H9 (cell line): ENCODE data around the gene GFER. TPM values are rescaled to one million over a fixed set of nuclear protein-coding genes. Genes with fewer than 3 reads are reported as not detected.
"Not testable (repeated sequence)": the region's sequence is repeated elsewhere in the genome, so short reads cannot be mapped to it uniquely, and the experiment has no call there.

Experiments used
- DNase-seq: peaks from one replicate; pipeline ENCODE4 v3.0.0-alpha.2; 2017
- H2AFZ ChIP-seq: one replicate; pipeline ENCODE4 v1.6.1; 2013; ENCODE audit warnings: mild to moderate bottlenecking, low read length, control low read depth, moderate library complexity
- H2AK5ac ChIP-seq: 2 replicates; pipeline ENCODE4 v1.6.1; 2013; ENCODE audit warnings: low read length, control low read depth, mixed read lengths; ENCODE audit not compliant: insufficient read length
- H2BK120ac ChIP-seq: one replicate; pipeline ENCODE4 v1.6.1; 2013; ENCODE audit warnings: low read depth, mild to moderate bottlenecking, low read length, control low read depth, inconsistent platforms; ENCODE audit not compliant: poor library complexity, severe bottlenecking
- H2BK12ac ChIP-seq: 2 replicates; pipeline ENCODE4 v1.6.1; 2013; ENCODE audit warnings: low read length, control low read depth, mixed read lengths, low read depth; ENCODE audit not compliant: insufficient read length
- H2BK15ac ChIP-seq: 2 replicates; pipeline ENCODE4 v1.6.1; 2013; ENCODE audit warnings: low read depth, low read length, control low read depth
- H2BK20ac ChIP-seq: one replicate; pipeline ENCODE4 v1.6.1; 2013; ENCODE audit warnings: low read depth, mild to moderate bottlenecking, low read length, control low read depth, inconsistent platforms; ENCODE audit not compliant: poor library complexity, severe bottlenecking
- H2BK5ac ChIP-seq: 2 replicates; pipeline ENCODE4 v1.6.1; 2013; ENCODE audit warnings: low read length, control low read depth, mixed read lengths; ENCODE audit not compliant: insufficient read length
- H3K14ac ChIP-seq: 2 replicates; pipeline ENCODE4 v1.6.1; 2013; ENCODE audit warnings: low read length, control low read depth; ENCODE audit not compliant: insufficient read depth
- H3K18ac ChIP-seq: 2 replicates; pipeline ENCODE4 v1.6.1; 2013; ENCODE audit warnings: low read depth, mild to moderate bottlenecking, mixed read lengths, low read length, control low read depth; ENCODE audit not compliant: insufficient read length
- H3K23ac ChIP-seq: 2 replicates; pipeline ENCODE4 v1.6.1; 2013; ENCODE audit warnings: low read length, control low read depth, mixed read lengths, low read depth; ENCODE audit not compliant: insufficient read length
- H3K23me2 ChIP-seq: 2 replicates; pipeline ENCODE4 v1.6.1; 2013; ENCODE audit warnings: low read depth, mild to moderate bottlenecking, mixed read lengths, low read length, control low read depth; ENCODE audit not compliant: insufficient read length, poor library complexity, severe bottlenecking
- H3K27ac ChIP-seq: 2 replicates; pipeline ENCODE4 v1.5.1; 2013; ENCODE audit warnings: low read length, control low read depth, mixed read lengths, low read depth; ENCODE audit not compliant: insufficient read length
- H3K27me3 ChIP-seq: 2 replicates; pipeline ENCODE4 v1.6.1; 2013; ENCODE audit warnings: low read length, control low read depth, inconsistent platforms; ENCODE audit not compliant: insufficient read depth
- H3K4ac ChIP-seq: 2 replicates; pipeline ENCODE4 v1.6.1; 2013; ENCODE audit warnings: low read depth, mild to moderate bottlenecking, control low read depth, inconsistent platforms, low read length, moderate library complexity
- H3K4me1 ChIP-seq: 2 replicates; pipeline ENCODE4 v1.6.1; 2013; ENCODE audit warnings: low read length, control low read depth, inconsistent platforms; ENCODE audit not compliant: insufficient read depth
- H3K4me2 ChIP-seq: 2 replicates; pipeline ENCODE4 v1.6.1; 2013; ENCODE audit warnings: low read length, control low read depth, mixed read lengths; ENCODE audit not compliant: insufficient read length, insufficient read depth
- H3K56ac ChIP-seq: 2 replicates; pipeline ENCODE4 v1.6.1; 2013; ENCODE audit warnings: low read depth, mild to moderate bottlenecking, mixed read lengths, low read length, control low read depth; ENCODE audit not compliant: insufficient read length
- H3K79me1 ChIP-seq: 2 replicates; pipeline ENCODE4 v1.6.1; 2013; ENCODE audit warnings: low read depth, mild to moderate bottlenecking, moderate library complexity, low read length, control low read depth, inconsistent platforms; ENCODE audit not compliant: insufficient read depth, poor library complexity, severe bottlenecking
- H3K79me2 ChIP-seq: 2 replicates; pipeline ENCODE4 v1.6.1; 2013; ENCODE audit warnings: low read length, control low read depth, inconsistent platforms; ENCODE audit not compliant: insufficient read depth
- H3K9ac ChIP-seq: 2 replicates; pipeline ENCODE4 v1.6.1; 2013; ENCODE audit warnings: low read length, control low read depth, mixed read lengths; ENCODE audit not compliant: insufficient read length; ENCODE audit errors: extremely low read depth
- H3K9me3 ChIP-seq: one replicate; pipeline ENCODE4 v1.6.1; 2013; ENCODE audit warnings: low read depth, low read length, inconsistent platforms; ENCODE audit not compliant: control insufficient read depth
- H3T11ph ChIP-seq: one replicate; pipeline ENCODE4 v1.6.1; 2013; ENCODE audit warnings: mild to moderate bottlenecking, low read length, control low read depth, inconsistent platforms
- H4K20me1 ChIP-seq: one replicate; pipeline ENCODE4 v1.6.1; 2013; ENCODE audit not compliant: control insufficient read depth, insufficient read length, insufficient read depth
- H4K5ac ChIP-seq: 2 replicates; pipeline ENCODE4 v1.6.1; 2013; ENCODE audit warnings: low read depth, mild to moderate bottlenecking, mixed read lengths, low read length, control low read depth; ENCODE audit not compliant: insufficient read length
- H4K8ac ChIP-seq: replicated peaks from 2 replicates; pipeline ENCODE4 v1.6.1; 2013; ENCODE audit warnings: low read length, control low read depth, mixed read lengths, low read depth; ENCODE audit not compliant: insufficient read length
- H4K91ac ChIP-seq: 2 replicates; pipeline ENCODE4 v1.6.1; 2013; ENCODE audit warnings: low read depth, mild to moderate bottlenecking, moderate library complexity, mixed read lengths, low read length, control low read depth; ENCODE audit not compliant: insufficient read length
- H3K27ac Mint-ChIP-seq, 3 experiments: 2 replicates in 2 of 3; 3 replicates in 1 of 3; pipeline ENCODE4 v1.8.0; 2020 to 2021; ENCODE audit warnings: mixed read lengths in 3 of 3, mild to moderate bottlenecking in 1 of 3, moderate library complexity in 1 of 3
- H3K27me3 Mint-ChIP-seq: 2 replicates; pipeline ENCODE4 v1.8.0; 2021; ENCODE audit warnings: low read depth, mild to moderate bottlenecking, moderate library complexity, mixed read lengths
- H3K36me3 Mint-ChIP-seq, 3 experiments: 2 replicates in 2 of 3; 3 replicates in 1 of 3; pipeline ENCODE4 v1.8.0; 2020 to 2021; ENCODE audit warnings: low read depth in 3 of 3, mixed read lengths in 3 of 3; ENCODE audit not compliant: insufficient read depth in 1 of 3
- H3K4me1 Mint-ChIP-seq, 2 experiments: 2 replicates each; pipeline ENCODE4 v1.8.0; 2020; ENCODE audit warnings: mixed read lengths in 2 of 2
- H3K4me3 Mint-ChIP-seq, 2 experiments: 2 replicates in 1 of 2; 3 replicates in 1 of 2; pipeline ENCODE4 v1.8.0; 2020 to 2021; ENCODE audit warnings: mild to moderate bottlenecking in 2 of 2, mixed read lengths in 2 of 2, moderate library complexity in 1 of 2
- H3K9me3 Mint-ChIP-seq, 2 experiments: 2 replicates in 1 of 2; 3 replicates in 1 of 2; pipeline ENCODE4 v1.8.0; 2020; ENCODE audit warnings: mild to moderate bottlenecking in 2 of 2, mixed read lengths in 2 of 2, moderate library complexity in 1 of 2
- WGBS: extraction: QIAGEN DNeasy Blood & Tissue Kit; methylation state at CpG from one replicate; pipeline ENCODE4 v1.1.7; 2013; ENCODE audit warnings: missing lambda C conversion rate, low lambda C conversion rate, mixed read lengths; ENCODE audit not compliant: insufficient read length; ENCODE audit errors: extremely low coverage; 5-methylcytosine and 5-hydroxymethylcytosine counted together
- total RNA-seq: library from RNA; stranded (reverse); gene quantifications from 2 replicates; pipeline ENCODE4 v1.2.1, GENCODE V29; 2021
- TF ChIP-seq, protein P1 (sequence below): fragments of 200-600 bp; sonication (generic); conservative IDR thresholded peaks from 3 replicates; pipeline ENCODE4 v1.8.0; 2021; ENCODE audit warnings: antibody characterized with exemption, mild to moderate bottlenecking

The GFER gene
- total RNA-seq, 1 experiment from 2014 or later = 49.1 TPM

DNA sequence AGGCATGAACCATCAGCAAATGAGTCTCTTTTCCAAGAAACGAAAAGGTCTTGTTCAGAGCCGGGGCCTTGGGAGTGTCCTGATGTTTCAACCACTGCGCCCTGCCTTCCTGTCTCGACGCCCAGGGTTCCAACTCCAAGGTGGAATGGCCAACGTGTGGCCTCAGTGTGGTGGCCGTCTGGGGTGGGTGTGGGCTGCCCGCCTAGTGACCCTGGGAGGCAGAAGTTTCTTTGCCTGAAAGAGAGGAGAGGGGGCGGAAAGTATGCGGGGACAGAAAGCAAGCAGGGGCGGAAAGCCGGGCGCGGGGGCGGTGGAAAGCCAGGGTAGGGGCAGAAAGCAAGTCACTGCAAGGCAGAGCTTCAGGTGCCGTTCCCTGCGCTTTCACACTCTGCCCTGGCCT, 45.1 kb upstream of the GFER start:
- H3K4me3 Mint-ChIP-seq = peak overlapping the region in 1 of 2 experiments; percentile 26; a peak in 2 of 5 replicates
- TF ChIP-seq, protein P1, sequence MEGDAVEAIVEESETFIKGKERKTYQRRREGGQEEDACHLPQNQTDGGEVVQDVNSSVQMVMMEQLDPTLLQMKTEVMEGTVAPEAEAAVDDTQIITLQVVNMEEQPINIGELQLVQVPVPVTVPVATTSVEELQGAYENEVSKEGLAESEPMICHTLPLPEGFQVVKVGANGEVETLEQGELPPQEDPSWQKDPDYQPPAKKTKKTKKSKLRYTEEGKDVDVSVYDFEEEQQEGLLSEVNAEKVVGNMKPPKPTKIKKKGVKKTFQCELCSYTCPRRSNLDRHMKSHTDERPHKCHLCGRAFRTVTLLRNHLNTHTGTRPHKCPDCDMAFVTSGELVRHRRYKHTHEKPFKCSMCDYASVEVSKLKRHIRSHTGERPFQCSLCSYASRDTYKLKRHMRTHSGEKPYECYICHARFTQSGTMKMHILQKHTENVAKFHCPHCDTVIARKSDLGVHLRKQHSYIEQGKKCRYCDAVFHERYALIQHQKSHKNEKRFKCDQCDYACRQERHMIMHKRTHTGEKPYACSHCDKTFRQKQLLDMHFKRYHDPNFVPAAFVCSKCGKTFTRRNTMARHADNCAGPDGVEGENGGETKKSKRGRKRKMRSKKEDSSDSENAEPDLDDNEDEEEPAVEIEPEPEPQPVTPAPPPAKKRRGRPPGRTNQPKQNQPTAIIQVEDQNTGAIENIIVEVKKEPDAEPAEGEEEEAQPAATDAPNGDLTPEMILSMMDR = no peak

DNA sequence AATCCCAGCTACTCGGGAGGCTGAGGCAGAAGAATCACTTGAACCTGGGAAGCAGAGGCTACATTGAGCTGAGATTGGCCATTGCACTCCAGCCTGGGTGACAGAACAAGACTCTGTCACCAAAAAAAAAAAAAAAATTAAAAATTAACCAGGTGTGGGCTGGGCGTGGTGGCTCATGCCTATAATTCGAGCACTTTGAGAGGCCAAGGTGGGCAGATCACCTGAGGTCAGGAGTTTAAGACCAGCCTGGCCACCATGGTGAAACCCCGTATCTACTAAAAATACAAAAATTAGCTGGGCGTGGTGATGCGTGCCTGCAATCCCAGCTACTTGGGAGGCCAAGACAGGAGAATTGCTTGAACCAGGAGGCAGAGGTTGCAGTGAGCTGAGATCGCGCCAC, 44.2 kb upstream of the GFER start:
- H3K27ac ChIP-seq, H3K4ac ChIP-seq, H2AFZ ChIP-seq, H2BK5ac ChIP-seq, H3K14ac ChIP-seq, H2BK20ac ChIP-seq, H4K91ac ChIP-seq, H3K56ac ChIP-seq, H3K9ac ChIP-seq, DNase-seq, H3K4me1 ChIP-seq, H2BK12ac ChIP-seq, H3K23me2 ChIP-seq, H3K27me3 Mint-ChIP-seq, H2AK5ac ChIP-seq, H3T11ph ChIP-seq, H3K79me1 ChIP-seq, H4K20me1 ChIP-seq, H3K27me3 ChIP-seq, H2BK15ac ChIP-seq, H3K4me2 ChIP-seq, H2BK120ac ChIP-seq, H3K4me3 Mint-ChIP-seq, H3K9me3 ChIP-seq, H3K9me3 Mint-ChIP-seq, H3K23ac ChIP-seq, H4K5ac ChIP-seq, H4K8ac ChIP-seq, H3K18ac ChIP-seq, H3K79me2 ChIP-seq: not testable (repeated sequence)
- Mint-ChIP-seq H3K36me3 (peaks cover 10 to 28% (median 17%) of the 10 kb centered on the region in 3 experiments; a peak in 6 of 7 replicates), H3K4me1 (peaks cover 15 to 22% of the 10 kb centered on the region in 2 experiments), H3K27ac (peak overlapping the region in 1 of 3 experiments; percentile 31; a peak in 1 of 7 replicates)
- no CpG with 5 or more reads among the region's 8 CpGs for WGBS

More for the DNA sequence above, 45.1 kb upstream of the GFER start:
- no peak for DNase-seq
- H3K27me3 ChIP-seq = no peaks in the 10 kb centered on the region
- H3T11ph ChIP-seq = no peak overlapping the region
- H4K8ac ChIP-seq = no peak overlapping the region
- H2BK5ac ChIP-seq = no peak overlapping the region
- H3K18ac ChIP-seq = no peak overlapping the region
- Mint-ChIP-seq H3K27me3 (peaks cover 2% of the 10 kb centered on the region; the same call in 1 of the 2 replicates), H3K27ac (no peak overlapping the region; a peak in 1 of 7 replicates), H3K36me3 (peaks cover 10 to 28% (median 17%) of the 10 kb centered on the region in 3 experiments; a peak in 6 of 7 replicates), H3K4me1 (peaks cover 8 to 13% of the 10 kb centered on the region in 2 experiments; a peak in 3 of 4 replicates), H3K9me3 (no peaks in the 10 kb centered on the region)
- no peak overlapping the region for H4K5ac ChIP-seq
- H3K14ac ChIP-seq = no peak overlapping the region
- H3K23me2 ChIP-seq = peaks cover 7% of the 10 kb centered on the region
- H2BK15ac ChIP-seq = no peak overlapping the region
- H2BK120ac ChIP-seq = no peak overlapping the region
- H2AK5ac ChIP-seq = no peak overlapping the region
- H3K4ac ChIP-seq = no peak overlapping the region
- H3K79me2 ChIP-seq = no peaks in the 10 kb centered on the region
- H3K9ac ChIP-seq = no peak overlapping the region
- no peaks in the 10 kb centered on the region for H3K79me1 ChIP-seq
- H4K20me1 ChIP-seq = no peaks in the 10 kb centered on the region
- H3K27ac ChIP-seq = no peak overlapping the region
- no peak overlapping the region for H3K56ac ChIP-seq
- H2BK20ac ChIP-seq = no peak overlapping the region
- no peak overlapping the region for H2BK12ac ChIP-seq
- H3K23ac ChIP-seq = no peak overlapping the region
- no peak overlapping the region for H4K91ac ChIP-seq
- peaks cover 2% of the 10 kb centered on the region; the same call in 1 of the 2 replicates for H3K4me1 ChIP-seq
- no CpG with 5 or more reads among the region's 17 CpGs for WGBS
- H2AFZ ChIP-seq = no peak overlapping the region
- no peak overlapping the region for H3K4me2 ChIP-seq
- H3K9me3 ChIP-seq = no peaks in the 10 kb centered on the region
